HG02610 (cell line): ENCODE results near the gene AHNAK2.
"Not testable (repeated sequence)": the region's sequence is repeated elsewhere in the genome, so short reads cannot be mapped to it uniquely, and the experiment has no call there.

Experiments used
- ATAC-seq: cut with Tn5 transposase; IDR thresholded peaks from one replicate; pipeline ENCODE4 v1.9.1; 2021; ENCODE audit warnings: mild to moderate bottlenecking, moderate library complexity; ENCODE audit not compliant: unreplicated experiment

The AHNAK2 gene

DNA sequence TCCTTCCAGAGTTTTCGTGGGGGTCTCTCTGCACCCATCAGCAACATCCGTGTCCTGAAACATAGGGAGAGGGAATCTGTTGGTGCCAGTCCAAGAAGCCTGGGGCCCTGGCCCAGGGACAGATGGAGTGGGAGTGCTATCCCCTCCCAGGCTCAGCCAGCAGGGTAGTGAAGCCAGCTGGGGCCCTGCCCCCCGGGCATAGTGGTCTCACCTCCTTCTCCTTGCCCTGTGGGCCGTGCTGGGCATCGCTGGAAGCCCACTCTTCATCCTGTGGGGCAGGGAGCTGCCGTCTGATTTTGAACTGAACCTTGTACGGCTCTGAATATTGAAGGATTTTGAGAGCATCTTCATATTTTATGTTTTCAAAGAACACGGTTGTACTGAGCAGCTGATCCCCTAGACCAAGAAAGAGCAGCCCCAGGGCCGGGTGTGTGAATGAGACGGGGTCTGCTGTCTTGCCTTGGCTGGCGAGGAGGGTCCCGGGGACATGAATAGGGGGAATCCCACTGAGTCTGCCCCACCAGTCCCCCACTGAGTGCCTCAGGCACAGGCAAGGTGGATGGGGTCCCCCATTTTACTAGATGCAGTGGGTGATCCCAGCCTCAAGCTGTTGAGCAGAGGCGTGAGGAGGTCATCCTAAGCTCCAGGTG, 23.3 kb downstream of the AHNAK2 start:
- no peak for ATAC-seq

DNA sequence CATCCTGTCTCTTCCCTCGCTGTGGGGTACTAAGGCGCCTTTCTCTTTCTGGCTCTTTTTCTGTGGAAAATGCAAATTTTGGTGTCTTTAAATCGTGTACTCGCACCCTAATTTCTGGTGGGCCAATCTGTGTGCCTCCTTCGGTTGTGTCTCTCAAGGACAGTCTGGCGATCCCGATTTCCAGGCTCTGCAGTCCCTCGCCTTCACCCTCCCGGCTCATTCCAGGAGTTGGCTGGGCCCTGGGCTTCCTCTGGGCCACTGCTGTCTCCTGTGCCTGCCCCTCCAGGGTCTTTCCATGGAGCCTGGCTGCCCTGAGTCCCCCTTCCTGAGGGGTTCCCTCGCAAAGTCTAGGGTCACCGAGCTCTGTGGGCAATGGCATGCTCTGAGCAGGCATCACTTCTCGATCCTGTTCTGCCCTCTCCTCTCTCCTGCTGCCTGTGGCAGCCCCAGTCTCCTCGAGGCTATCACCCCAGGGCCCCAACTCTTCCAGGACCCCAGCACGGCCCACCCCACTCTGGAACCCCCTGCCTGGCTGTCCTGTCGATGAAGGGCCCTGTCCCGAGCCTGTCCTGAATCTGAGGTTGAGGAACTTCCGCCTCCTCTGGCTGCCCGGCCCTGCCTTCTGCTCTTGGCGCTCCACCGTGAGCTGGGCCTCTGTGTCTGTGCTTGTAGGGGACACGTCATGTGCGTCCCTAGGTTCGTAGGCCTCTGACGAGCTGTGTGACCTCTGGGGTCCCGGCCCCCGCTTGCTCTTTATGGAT, 24.1 kb downstream of the AHNAK2 start:
- ATAC-seq = no peak

DNA sequence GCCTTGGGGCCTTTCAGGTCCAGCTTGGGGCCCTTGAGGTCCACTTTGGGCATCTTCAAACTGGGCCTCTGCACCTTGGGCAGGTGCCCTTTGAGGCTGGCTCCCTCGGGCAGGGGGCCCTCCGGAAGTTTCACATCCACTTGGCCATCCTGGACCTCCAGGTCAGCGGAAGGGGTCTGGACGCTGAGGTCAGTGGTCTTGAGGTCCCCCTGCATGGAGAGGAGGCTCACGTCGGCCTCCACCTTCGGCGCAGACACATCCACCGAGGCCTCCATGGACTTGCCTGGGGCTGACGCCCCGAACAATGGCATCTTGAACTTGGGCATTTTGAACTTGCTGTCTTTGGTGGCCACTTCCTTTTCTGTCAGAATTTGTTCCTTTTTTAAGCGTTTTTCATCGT, 25.1 kb downstream of the AHNAK2 start:
- no peak for ATAC-seq

DNA sequence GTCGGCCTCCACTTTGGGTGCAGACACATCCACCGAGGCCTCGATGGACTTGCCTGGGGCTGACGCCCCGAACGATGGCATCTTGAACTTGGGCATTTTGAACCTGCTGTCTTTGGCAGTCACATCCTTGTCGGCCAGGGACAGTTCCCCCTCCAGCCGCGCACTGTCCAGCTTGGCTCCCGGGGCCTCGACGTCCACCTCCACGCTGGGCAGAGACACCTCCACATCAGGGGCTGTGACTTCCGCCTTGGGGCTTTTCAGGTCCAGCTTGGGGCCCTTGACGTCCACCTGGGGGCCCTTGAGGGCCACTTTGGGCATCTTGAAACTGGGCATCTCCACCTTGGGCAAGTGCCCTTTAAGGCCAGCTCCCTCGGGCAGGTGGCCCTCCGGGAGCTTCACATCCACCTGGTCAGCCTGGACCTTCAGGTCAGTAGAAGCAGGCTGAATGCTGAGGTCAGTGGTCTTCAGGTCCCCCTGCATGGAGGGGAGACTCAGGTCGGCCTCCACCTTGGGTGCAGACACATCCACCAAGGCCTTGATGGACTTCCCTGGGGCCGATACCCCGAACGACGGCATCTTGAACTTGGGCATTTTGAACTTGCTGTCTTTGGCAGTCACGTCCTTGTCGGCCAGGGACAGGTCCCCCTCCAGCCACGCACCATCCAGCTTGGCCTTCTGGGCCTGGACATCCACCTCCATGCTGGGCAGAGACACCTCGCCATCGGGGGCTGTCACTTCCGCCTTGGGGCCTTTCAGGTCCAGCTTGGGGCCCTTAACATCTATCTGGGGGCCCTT, 26.1 kb downstream of the AHNAK2 start:
- not testable (repeated sequence) for ATAC-seq

DNA sequence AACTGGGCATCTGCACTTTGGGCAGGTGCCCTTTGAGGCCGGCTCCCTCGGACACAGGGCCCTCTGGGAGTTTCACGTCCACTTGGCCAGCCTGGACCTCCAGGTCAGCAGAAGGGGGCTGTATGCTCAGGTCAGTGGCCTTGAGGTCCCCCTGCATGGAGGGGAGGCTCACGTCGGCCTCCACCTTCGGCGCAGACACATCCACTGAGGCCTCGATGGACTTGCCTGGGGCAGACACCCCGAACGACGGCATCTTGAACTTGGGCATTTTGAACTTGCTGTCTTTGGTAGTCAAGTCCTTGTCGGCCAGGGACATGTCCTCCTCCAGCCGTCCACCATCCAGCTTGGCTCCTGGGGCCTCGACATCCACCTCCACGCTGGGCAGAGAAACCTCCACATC, 27.5 kb downstream of the AHNAK2 start:
- not testable (repeated sequence) for ATAC-seq

DNA sequence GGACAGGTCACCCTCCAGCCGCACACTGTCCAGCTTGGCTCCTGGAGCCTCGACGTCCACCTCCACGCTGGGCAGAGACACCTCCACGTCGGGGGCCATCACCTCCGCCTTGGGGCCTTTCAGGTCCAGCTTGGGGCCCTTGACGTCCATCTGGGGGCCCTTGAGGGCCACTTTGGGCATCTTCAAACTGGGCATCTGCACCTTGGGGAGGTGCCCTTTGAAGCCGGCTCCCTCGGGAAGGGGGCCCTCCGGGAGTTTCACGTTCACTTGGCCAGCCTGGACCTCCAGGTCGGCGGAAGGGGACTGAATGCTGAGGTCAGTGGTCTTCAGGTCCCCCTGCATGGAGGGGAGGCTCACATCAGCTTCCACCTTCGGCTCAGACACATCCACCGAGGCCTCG, 28.2 kb downstream of the AHNAK2 start:
- no peak for ATAC-seq

DNA sequence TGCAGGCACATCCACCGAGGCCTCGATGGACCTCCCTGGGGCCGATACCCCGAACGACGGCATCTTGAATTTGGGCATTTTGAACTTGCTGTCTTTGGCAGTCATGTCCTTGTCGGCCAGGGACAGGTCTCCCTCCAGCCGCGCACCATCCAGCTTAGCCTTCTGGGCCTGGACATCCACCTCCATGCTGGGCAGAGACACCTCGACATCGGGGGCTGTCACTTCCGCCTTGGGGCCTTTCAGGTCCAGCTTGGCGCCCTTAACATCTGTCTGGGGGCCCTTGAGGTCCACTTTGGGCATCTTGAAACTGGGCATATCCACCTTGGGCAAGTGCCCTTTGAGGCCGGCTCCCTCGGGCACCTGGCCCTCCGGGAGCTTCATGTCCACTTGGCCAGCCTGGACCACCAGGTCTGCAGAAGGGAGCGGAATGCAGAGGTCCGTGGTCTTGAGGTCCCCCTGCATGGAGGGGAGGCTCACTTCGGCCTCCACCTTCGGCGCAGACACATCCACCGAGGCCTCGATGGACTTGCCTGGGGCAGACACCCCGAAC, 28.7 kb downstream of the AHNAK2 start:
- not testable (repeated sequence) for ATAC-seq

DNA sequence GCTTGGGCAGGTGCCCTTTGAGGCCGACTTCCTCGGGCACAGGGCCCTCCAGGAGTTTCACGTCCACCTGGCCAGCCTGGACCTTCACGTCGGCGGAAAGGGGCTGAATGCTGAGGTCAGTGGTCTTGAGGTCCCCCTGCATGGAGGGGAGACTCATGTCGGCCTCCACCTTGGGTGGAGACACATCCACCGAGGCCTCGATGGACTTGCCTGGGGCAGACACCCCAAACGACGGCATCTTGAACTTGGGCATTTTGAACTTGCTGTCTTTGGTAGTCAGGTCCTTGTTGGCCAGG, 29.5 kb downstream of the AHNAK2 start:
- no peak for ATAC-seq

DNA sequence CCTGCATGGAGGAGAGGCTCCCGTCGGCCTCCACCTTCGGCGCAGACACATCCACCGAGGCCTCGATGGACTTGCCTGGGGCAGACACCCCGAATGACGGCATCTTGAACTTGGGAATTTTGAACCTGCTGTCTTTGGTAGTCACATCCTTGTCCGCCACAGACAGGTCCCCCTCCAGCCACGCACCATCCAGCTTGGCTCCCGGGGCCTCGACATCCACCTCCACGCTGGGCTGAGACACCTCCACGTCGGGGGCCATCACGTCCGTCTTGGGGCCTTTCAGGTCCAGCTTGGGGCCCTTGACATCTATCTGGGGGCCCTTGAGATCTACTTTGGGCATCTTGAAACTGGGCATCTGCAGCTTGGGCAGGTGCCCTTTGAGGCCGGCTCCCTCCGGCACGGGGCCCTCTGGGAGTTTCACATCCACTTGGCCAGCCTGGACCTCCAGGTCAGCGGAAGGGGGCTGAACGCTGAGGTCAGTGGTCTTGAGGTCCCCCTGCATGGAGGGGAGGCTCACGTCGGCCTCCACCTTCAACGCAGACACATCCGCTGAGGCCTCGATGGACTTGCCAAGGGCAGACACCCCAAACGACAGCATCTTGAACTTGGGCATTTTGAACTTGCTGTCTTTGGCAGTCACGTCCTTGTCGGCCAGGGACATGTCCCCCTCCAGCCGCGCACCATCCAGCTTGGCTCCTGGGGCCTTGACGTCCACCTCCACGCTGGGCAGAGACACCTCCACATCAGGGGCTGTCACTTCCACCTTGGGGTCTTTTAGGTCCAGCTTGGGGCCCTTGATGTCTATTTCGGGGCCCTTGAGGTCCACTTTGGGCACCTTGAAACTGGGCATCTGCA, 30.1 kb downstream of the AHNAK2 start:
- not testable (repeated sequence) for ATAC-seq

DNA sequence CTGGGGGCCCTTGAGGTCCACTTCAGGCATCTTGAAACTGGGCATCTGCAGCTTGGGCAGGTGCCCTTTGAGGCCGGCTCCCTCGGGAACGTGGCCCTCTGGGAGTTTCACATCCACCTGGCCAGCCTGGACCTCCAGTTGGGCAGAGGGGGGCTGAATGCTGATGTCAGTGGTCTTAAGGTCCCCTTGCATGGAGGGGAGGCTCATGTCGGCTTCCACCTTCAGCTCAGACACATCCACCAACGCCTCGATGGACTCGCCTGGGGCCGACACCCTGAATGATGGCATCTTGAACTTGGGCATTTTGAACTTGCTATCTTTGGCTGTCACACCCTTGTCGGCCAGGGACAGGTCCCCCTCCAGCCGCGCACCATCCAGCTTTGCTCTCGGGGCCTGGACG, 31.0 kb downstream of the AHNAK2 start:
- ATAC-seq = not testable (repeated sequence)

DNA sequence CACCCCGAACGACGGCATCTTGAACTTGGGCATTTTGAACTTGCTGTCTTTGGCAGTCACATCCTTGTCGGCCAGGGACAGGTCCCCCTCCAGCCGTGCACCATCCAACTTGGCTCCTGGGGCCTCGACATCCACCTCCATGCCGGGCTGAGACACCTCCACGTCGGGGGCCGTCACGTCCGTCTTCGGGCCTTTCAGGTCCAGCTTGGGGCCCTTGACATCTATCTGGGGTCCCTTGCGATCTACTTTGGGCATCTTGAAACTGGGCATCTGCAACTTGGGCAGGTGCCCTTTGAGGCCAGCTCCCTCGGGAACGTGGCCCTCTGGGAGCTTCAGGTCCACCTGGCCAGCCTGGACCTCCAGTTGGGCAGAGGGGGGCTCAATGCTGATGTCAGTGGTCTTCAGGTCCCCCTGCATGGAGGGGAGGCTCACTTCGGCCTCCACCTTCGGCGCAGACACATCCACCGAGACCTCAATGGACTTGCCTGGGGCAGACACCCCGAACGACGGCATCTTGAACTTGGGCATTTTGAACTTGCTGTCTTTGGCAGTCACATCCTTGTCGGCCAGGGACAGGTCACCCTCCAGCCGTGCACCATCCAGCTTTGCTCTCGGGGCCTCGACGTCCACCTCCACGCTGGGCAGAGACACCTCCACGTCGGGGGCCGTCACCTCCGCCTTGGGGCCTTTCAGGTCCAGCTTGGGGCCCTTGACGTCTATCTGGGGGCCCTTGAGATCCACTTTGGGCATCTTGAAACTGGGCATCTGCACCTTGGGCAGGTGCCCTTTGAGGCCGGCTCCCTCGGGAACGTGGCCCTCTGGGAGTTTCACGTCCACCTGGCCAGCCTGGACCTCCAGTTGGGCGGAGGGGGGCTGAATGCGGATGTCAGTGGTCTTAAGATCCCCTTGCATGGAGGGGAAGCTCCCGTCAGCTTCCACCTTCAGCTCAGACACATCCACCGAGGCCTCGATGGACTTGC, 31.9 kb downstream of the AHNAK2 start:
- not testable (repeated sequence) for ATAC-seq

DNA sequence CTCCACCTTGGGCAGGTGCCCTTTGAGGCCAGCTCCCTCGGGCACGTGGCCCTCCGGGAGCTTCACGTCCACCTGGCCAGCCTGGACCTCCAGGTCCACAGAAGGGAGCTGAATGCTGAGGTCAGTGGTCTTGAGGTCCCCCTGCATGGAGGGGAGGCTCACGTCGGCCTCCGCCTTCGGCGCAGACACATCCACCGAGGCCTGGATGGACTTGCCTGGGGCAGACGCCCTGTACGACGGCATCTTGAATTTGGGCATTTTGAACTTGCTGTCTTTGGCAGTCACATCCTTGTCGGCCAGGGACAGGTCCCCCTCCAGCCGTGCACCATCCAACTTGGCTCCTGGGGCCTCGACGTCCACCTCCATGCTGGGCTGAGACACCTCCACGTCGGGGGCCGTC, 32.9 kb downstream of the AHNAK2 start:
- not testable (repeated sequence) for ATAC-seq

DNA sequence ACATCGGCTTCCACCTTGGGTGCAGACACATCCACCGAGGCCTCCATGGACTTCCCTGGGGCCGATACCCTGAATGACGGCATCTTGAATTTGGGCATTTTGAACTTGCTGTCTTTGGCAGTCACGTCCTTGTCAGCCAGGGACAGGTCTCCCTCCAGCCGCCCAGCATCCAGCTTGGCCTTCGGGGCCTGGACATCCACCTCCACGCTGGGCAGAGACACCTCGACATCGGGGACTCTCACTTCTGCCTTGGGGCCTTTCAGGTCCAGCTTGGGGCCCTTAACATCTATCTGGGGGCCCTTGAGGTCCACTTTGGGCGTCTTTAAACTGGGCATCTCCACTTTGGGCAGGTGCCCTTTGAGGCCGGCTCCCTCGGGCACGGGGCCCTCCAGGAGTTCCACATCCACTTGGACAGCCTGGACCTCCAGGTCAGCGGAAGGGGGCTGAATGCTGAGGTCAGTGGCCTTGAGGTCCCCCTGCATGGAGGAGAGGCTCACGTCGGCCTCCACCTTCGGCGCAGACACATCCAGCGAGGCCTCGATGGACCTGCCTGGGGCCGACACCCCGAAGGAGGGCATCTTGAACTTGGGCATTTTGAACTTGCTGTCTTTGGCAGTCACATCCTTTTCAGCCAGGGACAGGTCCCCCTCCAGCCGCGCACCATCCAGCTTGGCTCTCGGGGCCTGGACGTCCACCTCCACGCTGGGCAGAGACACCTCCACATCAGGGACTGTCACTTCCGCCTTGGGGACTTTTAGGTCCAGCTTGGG, 33.6 kb downstream of the AHNAK2 start:
- not testable (repeated sequence) for ATAC-seq

DNA sequence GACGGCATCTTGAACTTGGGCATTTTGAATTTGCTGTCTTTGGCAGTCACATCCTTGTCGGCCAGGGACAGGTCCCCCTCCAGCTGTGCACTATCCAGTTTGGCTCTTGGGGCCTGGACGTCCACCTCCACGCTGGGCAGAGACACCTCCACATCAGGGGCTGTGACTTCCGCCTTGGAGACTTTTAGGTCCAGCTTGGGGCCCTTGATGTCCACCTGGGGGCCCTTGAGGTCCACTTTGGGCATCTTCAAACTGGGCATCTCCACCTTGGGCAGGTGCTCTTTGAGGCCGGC, 34.2 kb downstream of the AHNAK2 start:
- not testable (repeated sequence) for ATAC-seq

DNA sequence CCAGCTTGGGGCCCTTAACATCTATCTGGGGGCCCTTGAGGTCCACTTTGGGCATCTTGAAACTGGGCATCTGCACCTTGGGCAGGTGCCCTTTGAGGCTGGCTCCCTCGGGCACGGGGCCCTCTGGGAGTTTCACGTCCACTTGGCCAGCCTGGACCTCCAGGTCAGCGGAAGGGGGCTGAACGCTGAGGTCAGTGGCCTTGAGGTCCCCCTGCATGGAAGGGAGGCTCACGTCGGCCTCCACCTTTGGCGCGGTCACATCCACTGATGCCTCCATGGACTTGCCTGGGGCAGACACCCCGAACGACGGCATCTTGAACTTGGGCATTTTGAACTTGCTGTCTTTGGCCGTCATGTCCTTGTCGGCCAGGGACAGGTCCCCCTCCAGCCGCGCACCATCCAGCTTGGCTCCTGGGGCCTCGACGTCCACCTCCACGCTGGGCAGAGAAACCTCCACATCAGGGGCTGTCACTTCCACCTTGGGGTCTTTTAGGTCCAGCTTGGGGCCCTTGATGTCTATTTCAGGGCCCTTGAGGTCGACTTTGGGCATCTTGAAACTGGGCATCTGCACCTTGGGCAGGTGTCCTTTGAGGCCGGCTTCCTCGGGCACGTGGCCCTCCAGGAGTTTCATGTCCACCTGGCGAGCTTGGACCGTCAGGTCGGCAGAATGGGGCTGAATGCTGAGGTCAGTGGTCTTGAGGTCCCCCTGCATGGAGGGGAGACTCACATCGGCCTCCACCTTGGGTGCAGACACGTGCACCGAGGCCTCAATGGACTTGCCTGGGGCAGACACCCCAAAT, 34.8 kb downstream of the AHNAK2 start:
- not testable (repeated sequence) for ATAC-seq

DNA sequence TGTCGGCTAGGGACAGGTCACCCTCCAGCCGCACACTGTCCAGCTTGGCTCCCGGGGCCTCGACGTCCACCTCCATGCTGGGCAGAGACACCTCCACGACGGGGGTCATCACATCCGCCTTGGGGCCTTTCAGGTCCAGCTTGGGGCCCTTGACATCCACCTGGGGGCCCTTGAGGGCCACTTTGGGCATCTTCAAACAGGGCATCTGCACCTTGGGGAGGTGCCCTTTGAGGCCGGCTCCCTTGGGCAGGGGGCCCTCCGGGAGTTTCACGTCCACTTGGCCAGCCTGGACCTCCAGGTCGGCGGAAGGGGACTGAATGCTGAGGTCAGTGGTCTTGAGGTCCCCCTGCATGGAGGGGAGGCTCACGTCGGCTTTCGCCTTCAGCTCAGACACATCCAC, 35.6 kb downstream of the AHNAK2 start:
- ATAC-seq = no peak

DNA sequence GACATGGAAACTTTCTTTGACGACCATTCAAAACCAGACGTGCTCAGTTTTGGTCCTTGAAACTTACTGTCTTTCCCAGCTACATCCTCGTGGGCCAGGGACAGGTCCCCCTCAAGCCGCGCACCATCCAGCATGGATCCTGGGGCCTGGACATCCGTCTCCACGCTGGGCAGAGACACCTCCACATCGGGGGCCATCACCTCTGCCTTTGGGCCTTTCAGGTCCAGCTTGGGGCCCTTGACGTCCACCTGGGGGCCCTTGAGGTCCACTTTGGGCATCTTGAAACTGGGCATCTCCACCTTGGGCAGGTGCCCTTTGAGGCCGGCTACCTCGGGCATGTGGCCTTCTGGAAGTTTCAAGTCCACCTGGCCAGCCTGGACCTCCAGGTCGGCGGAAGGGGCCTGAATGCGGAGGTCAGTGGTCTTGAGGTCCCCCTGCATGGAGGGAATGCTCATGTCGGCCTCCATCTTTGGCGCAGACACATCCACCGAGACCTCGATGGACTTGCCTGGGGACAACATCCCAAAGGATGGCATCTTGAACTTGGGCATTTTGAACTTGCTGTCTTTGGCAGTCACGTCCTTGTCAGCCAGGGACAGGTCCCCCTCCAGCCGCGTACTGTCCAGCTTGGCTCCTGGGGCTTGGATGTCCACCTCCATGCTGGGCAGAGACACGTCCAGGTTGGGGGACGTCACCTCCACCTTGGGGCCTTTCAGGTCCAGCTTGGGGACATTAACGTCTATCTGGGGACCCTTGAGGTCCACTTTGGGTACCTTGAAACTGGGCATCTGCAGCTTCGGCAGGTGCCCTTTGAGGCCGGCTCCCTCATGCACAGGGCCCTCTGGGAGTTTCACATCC, 36.4 kb downstream of the AHNAK2 start:
- ATAC-seq = no peak
